ENCODE results near the gene C19orf85.

C19orf85 gene

GRCh38 chr19:55474269-55475265, 10.0 kb upstream of the C19orf85 start:
- no peak for DNase-seq

GRCh38 chr19:55473225-55474012, 8.9 kb upstream of the C19orf85 start:
- no peak for DNase-seq

- DNase-seq: no peak
Observed at GRCh38 chr19:55472463-55472862, 7.9 kb upstream of the C19orf85 start.

- no peak for DNase-seq
Observed at GRCh38 chr19:55471266-55471665, 6.7 kb upstream of the C19orf85 start.

GRCh38 chr19:55468054-55468393, 3.5 kb upstream of the C19orf85 start:
- no peak for DNase-seq

GRCh38 chr19:55467236-55468053, 2.9 kb upstream of the C19orf85 start:
- DNase-seq: peak; percentile 75

- no peak for DNase-seq
Observed at GRCh38 chr19:55466241-55466614, 1.7 kb upstream of the C19orf85 start.

GRCh38 chr19:55465460-55466240, 1.1 kb upstream of the C19orf85 start:
- no peak for DNase-seq

- DNase-seq: no peak
Observed at GRCh38 chr19:55464039-55464661, 401 bp downstream of the C19orf85 start.

GRCh38 chr19:55463583-55464031, 944 bp downstream of the C19orf85 start:
- no peak for DNase-seq

GRCh38 chr19:55462722-55463121, 1.8 kb downstream of the C19orf85 start:
- DNase-seq: no peak

GRCh38 chr19:55461974-55462626, 2.5 kb downstream of the C19orf85 start:
- DNase-seq: no peak

- DNase-seq: peak; percentile 100
Observed at GRCh38 chr19:55461259-55461973, 3.1 kb downstream of the C19orf85 start, which contains the start of gene ISOC2. Gene ISOC2 (minus strand): TSS chr19:55461642. CDS start chr19:55456486, 5,156 bp downstream.

- peak; percentile 47 for DNase-seq
Observed at GRCh38 chr19:55460670-55461258, 3.8 kb downstream of the C19orf85 start.

- DNase-seq: no peak
Observed at GRCh38 chr19:55459950-55460657, 4.4 kb downstream of the C19orf85 start.

- no peak for DNase-seq
Observed at GRCh38 chr19:55459551-55459949, 5.0 kb downstream of the C19orf85 start.

- no peak for DNase-seq
Observed at GRCh38 chr19:55457683-55458457, 6.7 kb downstream of the C19orf85 start.

GRCh38 chr19:55456347-55456746, 8.2 kb downstream of the C19orf85 start:
- no peak for DNase-seq

All from CD4-positive, alpha-beta T cell treated with Interleukin-6 for 4 hours (primary cell).